ENCODE results near the gene MEF2C. TPM values are rescaled to one million over a fixed set of nuclear protein-coding genes. Genes with fewer than 3 reads are reported as not detected.

MEF2C gene
- total and polyA plus RNA-seq, 2 experiments from 2014 or later = 0.97 to 1.6 TPM

- no peak for TF ChIP-seq CTCF (conservative IDR thresholded peaks at IDR 0.05; ENCODE audit: low read depth in 2 of 2)
- no peak for TF ChIP-seq JUNB (IDR thresholded peaks at IDR 0.05; ENCODE audit: unreplicated experiment)
- no peak for TF ChIP-seq POLR2AphosphoS5 (IDR thresholded peaks at IDR 0.05; ENCODE audit: low read depth)
- TF ChIP-seq EZH2 (IDR thresholded peaks at IDR 0.05; ENCODE audit: low read depth, unreplicated experiment) = no peak
- TF ChIP-seq EZH2phosphoT487 (IDR thresholded peaks at IDR 0.05; ENCODE audit: unreplicated experiment) = no peak
Observed at GRCh38 chr5:88732181-88732633, 150.8 kb downstream of the MEF2C start (continued).

GRCh38 chr5:88729829-88730182 lies 153.2 kb downstream of the MEF2C start:
- Histone ChIP-seq H3K4me2 (no peak overlapping the region), H2AFZ (no peak overlapping the region), H3K4me3 (no peak overlapping the region), H3K27ac (ENCODE audit: low read depth) (no peak overlapping the region), H3K79me2 (replicated peaks; ENCODE audit: insufficient read depth) (no peaks in the 10 kb centered on the region), H3K27me3 (ENCODE audit: insufficient read depth) (no peaks in the 10 kb centered on the region), H3K4me1 (ENCODE audit: insufficient read depth) (peaks cover 4% of the 10 kb centered on the region; the same call in 1 of the 2 replicates), H3F3A (replicated peaks; ENCODE audit: low read depth) (0 out of 2 replicates have a peak, but pooled peaks cover 3% of the 10 kb centered on the region), H3K9me2 (ENCODE audit: insufficient read depth) (no peaks in the 10 kb centered on the region), H4K20me1 (replicated peaks; ENCODE audit: insufficient read depth) (no peaks in the 10 kb centered on the region), H3K36me3 (ENCODE audit: insufficient read depth) (no peaks in the 10 kb centered on the region)
- H3K27ac Mint-ChIP-seq = no peak overlapping the region
- H3K9me3 Mint-ChIP-seq = no peaks in the 10 kb centered on the region
- H3K27me3 Mint-ChIP-seq (ENCODE audit: insufficient read depth, low read depth, poor library complexity) = peaks cover 4% of the 10 kb centered on the region
- no peak for ATAC-seq
- DNase-seq (ENCODE audit: low spot score) = no peak
- H3K4me3 Mint-ChIP-seq = no peak overlapping the region
- peaks cover 17% of the 10 kb centered on the region for H3K4me1 Mint-ChIP-seq
- no peaks in the 10 kb centered on the region for H3K36me3 Mint-ChIP-seq (ENCODE audit: low read depth)
- no peak for TF ChIP-seq ZNF114 (CRISPR knock-in tag; IDR thresholded peaks at IDR 0.05)
- TF ChIP-seq STAT1 (IDR thresholded peaks at IDR 0.05; ENCODE audit: unreplicated experiment) = no peak
- no peak for TF ChIP-seq POLR2AphosphoS5 (IDR thresholded peaks at IDR 0.05; ENCODE audit: low read depth)
- TF ChIP-seq EZH2phosphoT487 (IDR thresholded peaks at IDR 0.05; ENCODE audit: unreplicated experiment) = no peak
- no peak for TF ChIP-seq ETS1 (IDR thresholded peaks at IDR 0.05)
- no peak for TF ChIP-seq REST (IDR thresholded peaks at IDR 0.05; ENCODE audit: unreplicated experiment)
- TF ChIP-seq CTCF (conservative IDR thresholded peaks at IDR 0.05; ENCODE audit: low read depth in 2 of 2) = no peak
- no peak for TF ChIP-seq ZNF462 (CRISPR knock-in tag; IDR thresholded peaks at IDR 0.05)
